Kidney (tissue), 14 donors: ENCODE measurements around the gene KCNIP3. TPM values are rescaled to one million over a fixed set of nuclear protein-coding genes. Genes with fewer than 3 reads are reported as not detected.

Experiments
- DNase-seq, 5 donors: peaks; one replicate each; pipeline ENCODE4 v3.0.0-alpha.2; 2013 to 2020
- FAIRE-seq: peaks from 2 replicates; lab custom pipeline; 2012; peaks lifted over from hg19 to GRCh38; lab: Jason Lieb, UNC
- H3K27ac ChIP-seq, 2 donors: one replicate each; pipeline ENCODE4 v1.7.0; 2013; ENCODE audit warnings: low read depth in 2 of 2, low read length in 2 of 2, inconsistent platforms in 1 of 2
- H3K27me3 ChIP-seq: one replicate; pipeline ENCODE4 v1.7.1; 2013; ENCODE audit warnings: low read length, inconsistent platforms; ENCODE audit not compliant: control insufficient read depth, insufficient read depth
- H3K36me3 ChIP-seq, 3 donors: one replicate each; pipeline versions ENCODE4 v1.7.0 to v1.7.1; 2013; ENCODE audit warnings: low read length in 3 of 3, control low read depth in 1 of 3, inconsistent platforms in 1 of 3; ENCODE audit not compliant: insufficient read depth in 3 of 3, control insufficient read depth in 2 of 3
- H3K4me1 ChIP-seq, 3 donors: one replicate each; pipeline versions ENCODE4 v1.7.0 to v1.7.1; 2013; ENCODE audit warnings: low read length in 3 of 3, inconsistent platforms in 1 of 3, low read depth in 1 of 3; ENCODE audit not compliant: control insufficient read depth in 2 of 3, insufficient read depth in 2 of 3
- H3K4me3 ChIP-seq, 3 donors: one replicate each; pipeline versions ENCODE4 v1.7.0 to v1.8.1; 2013; ENCODE audit warnings: low read length in 3 of 3, control low read depth in 1 of 3, inconsistent platforms in 1 of 3
- H3K9ac ChIP-seq, 3 donors: one replicate each; pipeline versions ENCODE4 v1.7.0 to v1.7.1; 2013; ENCODE audit warnings: low read length in 3 of 3, control low read depth in 1 of 3, inconsistent platforms in 1 of 3
- H3K9me3 ChIP-seq, 3 donors: one replicate each; pipeline versions ENCODE4 v1.7.0 to v1.7.1; 2013; ENCODE audit warnings: low read length in 3 of 3, control low read depth in 1 of 3, inconsistent platforms in 1 of 3; ENCODE audit not compliant: control insufficient read depth in 2 of 3, insufficient read depth in 1 of 3
- intact Hi-C: fragments of 100-400 bp; cut with DNase I; formaldehyde crosslinking; loops from one replicate; pipeline ENCODE4 v1.11.1; 2022
- polyA plus RNA-seq: library from polyadenylated mRNA; stranded (reverse); fragments of 350-450 nt; fragmentation: Illumina TruSeq; extraction: RNeasy Lipid Tissue Mini Kit (QIAGEN cat#74804); gene quantifications from one replicate; pipeline ENCODE4 v1.2.3, GENCODE V29; 2014; ENCODE audit warnings: low read depth, low replicate concordance; ENCODE audit not compliant: insufficient read depth
- total RNA-seq: library from RNA; stranded (reverse); fragmentation: NEBNext Ultra II Directional; extraction: Animal tissue kit (Norgen Biotek cat#: 25700); gene quantifications from one replicate; pipeline ENCODE4 v1.2.1, GENCODE V29; 2021
- TF ChIP-seq, protein P1 (sequence below): IDR thresholded peaks from 3 replicates; pipeline ENCODE4 v1.5.1; 2012; ENCODE audit warnings: mild to moderate bottlenecking, moderate library complexity, borderline replicate concordance; ENCODE audit not compliant: insufficient read depth; ENCODE audit errors: extremely low read depth
- donor health status: control.
- donor health status: control.
- donor health status: control.
- donor health status: control.
- donor health status: control.
- donor health status: DM: yes; HTN: yes; CAD: no.
- donor health status: Normal renal cell carcinoma (clear cell type).

The KCNIP3 gene
- total and polyA plus RNA-seq, 2 donors from 2014 or later, result 14.8 to 27.6 TPM

DNA sequence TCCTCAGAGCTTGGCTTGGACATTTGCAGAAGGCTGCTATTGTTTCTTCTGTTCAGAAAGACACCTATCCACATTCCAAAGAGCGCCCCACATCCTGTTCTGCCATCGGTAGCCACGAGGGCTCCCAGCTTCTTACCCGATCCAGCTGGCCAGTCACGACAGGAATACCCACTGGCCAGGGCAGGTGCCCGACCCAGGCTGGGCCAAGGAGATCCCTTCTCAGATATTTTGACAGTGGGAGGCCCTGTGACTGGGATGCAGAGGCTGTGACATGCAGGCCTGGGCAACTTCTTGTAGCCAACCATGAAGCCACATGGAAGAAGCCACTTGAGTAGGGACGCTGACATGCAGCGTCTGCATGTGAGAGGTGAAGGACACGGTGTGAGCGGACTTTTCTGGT, 34.5 kb downstream of the KCNIP3 start:
- H3K27me3 ChIP-seq, result no peaks in the 10 kb centered on the region
- H3K27ac ChIP-seq, result no peak overlapping the region
- H3K9ac ChIP-seq, result no peak overlapping the region
- intact Hi-C loops, result no loop called here
- H3K4me1 ChIP-seq, result peaks cover 0 to 12% (median 0%) of the 10 kb centered on the region in 3 donors
- H3K36me3 ChIP-seq, result no peaks in the 10 kb centered on the region
- TF ChIP-seq, protein P1, sequence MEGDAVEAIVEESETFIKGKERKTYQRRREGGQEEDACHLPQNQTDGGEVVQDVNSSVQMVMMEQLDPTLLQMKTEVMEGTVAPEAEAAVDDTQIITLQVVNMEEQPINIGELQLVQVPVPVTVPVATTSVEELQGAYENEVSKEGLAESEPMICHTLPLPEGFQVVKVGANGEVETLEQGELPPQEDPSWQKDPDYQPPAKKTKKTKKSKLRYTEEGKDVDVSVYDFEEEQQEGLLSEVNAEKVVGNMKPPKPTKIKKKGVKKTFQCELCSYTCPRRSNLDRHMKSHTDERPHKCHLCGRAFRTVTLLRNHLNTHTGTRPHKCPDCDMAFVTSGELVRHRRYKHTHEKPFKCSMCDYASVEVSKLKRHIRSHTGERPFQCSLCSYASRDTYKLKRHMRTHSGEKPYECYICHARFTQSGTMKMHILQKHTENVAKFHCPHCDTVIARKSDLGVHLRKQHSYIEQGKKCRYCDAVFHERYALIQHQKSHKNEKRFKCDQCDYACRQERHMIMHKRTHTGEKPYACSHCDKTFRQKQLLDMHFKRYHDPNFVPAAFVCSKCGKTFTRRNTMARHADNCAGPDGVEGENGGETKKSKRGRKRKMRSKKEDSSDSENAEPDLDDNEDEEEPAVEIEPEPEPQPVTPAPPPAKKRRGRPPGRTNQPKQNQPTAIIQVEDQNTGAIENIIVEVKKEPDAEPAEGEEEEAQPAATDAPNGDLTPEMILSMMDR, result no peak
- no peak for FAIRE-seq
- H3K4me3 ChIP-seq, result no peak overlapping the region
- peak in 1 of 5 donors; percentile 37 for DNase-seq
- no peaks in the 10 kb centered on the region for H3K9me3 ChIP-seq

DNA sequence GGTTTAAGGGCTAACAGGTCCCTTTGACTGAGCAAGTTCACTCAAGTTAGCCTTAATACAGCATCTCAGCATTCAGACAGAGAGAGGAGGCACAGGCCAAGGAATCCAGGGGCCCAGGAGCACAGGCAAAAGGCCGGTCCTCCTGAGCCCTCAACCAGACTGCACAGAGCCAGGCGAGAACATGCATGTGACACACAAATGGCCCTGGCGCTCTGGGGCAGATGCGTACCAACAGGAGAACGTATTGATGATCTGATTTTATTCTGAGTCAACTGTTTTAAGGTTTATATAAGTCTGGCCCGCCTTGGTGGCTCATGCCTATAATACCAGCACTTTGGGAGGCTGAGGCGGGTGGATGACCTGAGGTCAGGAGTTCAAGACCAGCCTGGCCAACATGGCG, 34.9 kb downstream of the KCNIP3 start:
- no peak overlapping the region for H3K9ac ChIP-seq
- no peak for FAIRE-seq
- peaks cover 0 to 12% (median 0%) of the 10 kb centered on the region in 3 donors for H3K4me1 ChIP-seq

DNA sequence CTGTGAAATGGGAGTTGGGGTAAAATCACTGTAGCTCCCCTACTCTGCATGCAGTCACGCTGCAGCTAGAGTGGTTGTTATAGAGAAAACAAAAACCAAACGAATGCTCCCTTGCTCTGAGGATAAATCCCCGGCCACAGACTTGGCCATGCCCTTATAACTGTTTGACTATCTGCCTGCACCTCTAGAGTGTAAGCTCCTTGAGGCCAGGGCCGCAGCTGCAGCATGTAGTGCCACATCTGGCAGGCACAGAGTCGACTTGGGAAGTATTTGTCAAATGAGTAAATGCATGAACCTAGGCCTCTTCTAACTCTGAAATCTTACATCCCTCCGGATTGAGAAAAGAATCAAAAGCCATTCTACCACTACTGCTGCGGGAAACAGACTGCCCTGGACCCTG, 35.9 kb downstream of the KCNIP3 start:
- H3K4me1 ChIP-seq, result peaks cover 0 to 12% (median 0%) of the 10 kb centered on the region in 3 donors
- H3K4me3 ChIP-seq, result no peak overlapping the region
- H3K9me3 ChIP-seq, result no peaks in the 10 kb centered on the region
- TF ChIP-seq, protein P1, result no peak
- peak in 1 of 5 donors; percentile 63 for DNase-seq
- H3K36me3 ChIP-seq, result no peaks in the 10 kb centered on the region
- no peak overlapping the region for H3K27ac ChIP-seq
- no peaks in the 10 kb centered on the region for H3K27me3 ChIP-seq
- no peak overlapping the region for H3K9ac ChIP-seq
- intact Hi-C loops, result no loop called here
- no peak for FAIRE-seq

More for the DNA sequence above, 34.9 kb downstream of the KCNIP3 start:
- DNase-seq, result peak in 1 of 5 donors; percentile 48
- Histone ChIP-seq H3K9me3 (no peaks in the 10 kb centered on the region), H3K36me3 (no peaks in the 10 kb centered on the region), H3K27me3 (no peaks in the 10 kb centered on the region), H3K4me3 (no peak overlapping the region), H3K27ac (no peak overlapping the region)
- TF ChIP-seq, protein P1, result no peak
- intact Hi-C loops, result no loop called here

DNA sequence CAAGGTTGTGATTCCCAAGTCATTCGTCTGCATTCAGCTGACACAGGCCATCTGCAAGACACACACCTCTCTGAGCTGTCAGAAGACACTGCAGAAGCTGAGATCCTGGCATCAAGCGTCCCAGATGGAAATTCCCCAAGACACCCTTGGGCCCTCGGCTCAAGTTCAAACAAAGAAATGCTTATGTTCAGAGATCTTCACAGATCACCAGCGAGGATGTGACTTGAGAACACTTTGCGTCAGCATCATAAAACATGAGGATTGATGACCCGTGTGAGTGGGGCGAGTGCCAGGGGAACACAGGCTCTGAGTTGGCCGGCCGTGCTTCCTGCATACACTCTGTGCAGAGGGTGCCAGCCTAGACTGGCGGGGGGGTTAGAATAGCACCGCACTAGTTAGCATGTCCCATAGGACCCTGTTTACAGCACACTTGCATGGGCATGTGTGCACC, 36.8 kb downstream of the KCNIP3 start:
- H3K4me3 ChIP-seq, result no peak overlapping the region
- H3K27ac ChIP-seq, result peak overlapping the region in 1 of 2 donors; percentile 54
- H3K27me3 ChIP-seq, result no peaks in the 10 kb centered on the region
- TF ChIP-seq, protein P1, result no peak
- no peaks in the 10 kb centered on the region for H3K36me3 ChIP-seq
- intact Hi-C loops, result no loop called here
- peak; percentile 88 to 96 (median 91) for DNase-seq
- no peak overlapping the region for H3K9ac ChIP-seq
- no peak for FAIRE-seq
- peaks cover 0 to 12% (median 0%) of the 10 kb centered on the region in 3 donors for H3K4me1 ChIP-seq
- no peaks in the 10 kb centered on the region for H3K9me3 ChIP-seq
